HG03460 (cell line): ENCODE results near the gene CHST8.

ENCODE experiments used
- ATAC-seq: cut with Tn5 transposase; IDR thresholded peaks from one replicate; pipeline ENCODE4 v1.9.1; 2021; ENCODE audit not compliant: unreplicated experiment

The CHST8 gene

DNA sequence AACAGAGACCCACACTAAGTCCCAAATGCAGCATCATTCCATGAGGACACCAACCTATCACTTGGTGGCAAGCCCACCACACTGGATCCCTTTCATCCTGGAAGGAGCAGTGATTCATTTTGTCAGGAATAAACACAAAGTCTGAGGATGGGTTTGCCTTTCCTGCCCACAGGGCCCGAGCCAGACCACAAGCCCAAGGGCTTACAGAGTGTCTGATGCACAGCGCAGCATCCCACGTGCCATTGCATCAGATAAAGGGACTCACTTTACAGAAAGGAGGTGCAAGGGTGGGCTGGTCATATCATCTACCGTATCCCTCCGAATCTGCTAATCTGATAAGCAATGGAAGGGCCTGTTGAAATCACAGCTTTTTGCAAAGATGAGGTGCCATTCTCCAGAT is 162.7 kb downstream of the CHST8 start:
- ATAC-seq, result no peak

- ATAC-seq, result no peak
Measured at GRCh38 chr19:33785795-33786194, 164.0 kb downstream of the CHST8 start.

DNA sequence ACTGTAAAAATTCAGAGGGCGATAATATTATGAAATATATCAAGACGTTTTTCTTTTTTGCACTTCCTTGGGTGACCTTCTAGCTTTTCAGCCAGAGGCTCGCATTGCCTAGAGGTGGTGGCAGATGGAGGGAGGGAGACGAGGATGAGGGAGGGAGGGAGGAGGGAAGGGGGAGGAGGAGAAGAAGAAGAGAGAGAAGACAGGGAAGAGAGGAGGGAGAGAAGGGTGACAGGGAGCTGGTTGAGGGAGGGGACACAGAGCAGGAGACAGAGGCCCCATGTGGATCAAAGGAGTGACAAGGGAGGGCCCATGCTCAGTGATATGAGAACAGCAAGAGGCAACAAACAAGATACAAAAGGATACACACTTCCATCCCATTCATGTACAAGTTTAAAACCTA is 166.9 kb downstream of the CHST8 start:
- no peak for ATAC-seq

GRCh38 chr19:33789344-33789743 is 167.6 kb downstream of the CHST8 start:
- ATAC-seq, result no peak

DNA sequence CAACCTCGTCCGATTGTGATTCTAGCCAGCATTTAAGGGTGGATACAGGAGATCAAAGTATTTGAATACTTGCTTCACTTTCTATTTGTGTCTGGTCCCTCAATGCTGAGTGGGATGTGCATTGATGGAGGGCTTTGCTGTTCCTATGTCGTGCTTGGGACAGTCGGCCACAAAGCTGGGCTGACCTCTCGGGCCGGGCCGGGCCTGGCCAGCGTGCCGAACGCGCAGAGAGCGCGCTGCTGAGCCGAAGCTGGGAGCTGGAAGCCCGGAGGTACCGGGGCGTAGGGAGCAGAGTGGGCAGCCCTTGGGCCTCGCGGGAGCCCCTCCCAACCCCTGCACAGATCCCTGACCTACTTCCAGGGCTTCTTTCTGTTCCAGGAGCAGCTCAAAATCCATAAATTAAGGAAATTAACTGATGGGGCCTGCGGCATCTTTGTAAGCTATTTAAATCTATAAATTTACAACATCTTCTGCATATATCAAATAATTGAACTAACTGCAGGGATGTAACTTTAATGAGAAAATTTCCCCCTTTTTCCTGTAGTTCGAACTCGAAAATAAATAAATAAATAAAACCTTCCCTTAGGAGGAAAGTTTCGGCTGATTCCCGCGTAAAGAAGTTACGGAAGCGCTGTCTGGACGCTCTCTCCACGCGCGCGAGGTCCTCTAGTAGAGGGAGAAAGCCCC is 173.1 kb downstream of the CHST8 start:
- no peak for ATAC-seq

GRCh38 chr19:33795370-33796163 is 173.8 kb downstream of the CHST8 start:
- no peak for ATAC-seq

GRCh38 chr19:33796164-33796875 is 174.6 kb downstream of the CHST8 start, which contains the start of gene KCTD15:
TSS of gene KCTD15 (plus strand) at chr19:33796870. CDS start at chr19:33800455, 3,585 bp downstream.
- ATAC-seq, result no peak

- no peak for ATAC-seq
Measured at GRCh38 chr19:33797802-33798671, 176.3 kb downstream of the CHST8 start.

DNA sequence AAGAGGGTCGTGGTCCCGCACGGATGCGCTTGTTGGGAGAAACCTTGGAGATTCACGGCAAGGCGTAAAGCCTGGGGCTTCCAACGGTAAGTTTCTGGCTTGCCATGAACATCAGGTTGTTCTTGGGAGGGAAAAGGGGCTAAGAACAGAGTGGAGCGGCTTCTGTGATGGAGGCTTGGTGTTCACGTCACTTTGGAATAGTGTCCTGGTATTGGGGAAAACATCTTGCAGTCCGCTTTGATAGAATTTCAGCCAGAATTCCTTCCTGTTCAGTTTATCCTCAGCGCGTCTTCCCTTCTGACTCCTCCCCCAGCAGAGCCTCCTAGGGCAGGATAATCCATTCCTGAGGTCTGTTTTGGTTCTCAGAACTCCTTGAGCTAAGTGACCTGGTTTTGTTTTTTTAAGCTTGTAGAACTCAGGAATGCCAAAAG is 176.9 kb downstream of the CHST8 start:
- ATAC-seq, result no peak

GRCh38 chr19:33799476-33799875 is 177.7 kb downstream of the CHST8 start:
- no peak for ATAC-seq

GRCh38 chr19:33800012-33800680 is 178.4 kb downstream of the CHST8 start:
- ATAC-seq, result no peak

DNA sequence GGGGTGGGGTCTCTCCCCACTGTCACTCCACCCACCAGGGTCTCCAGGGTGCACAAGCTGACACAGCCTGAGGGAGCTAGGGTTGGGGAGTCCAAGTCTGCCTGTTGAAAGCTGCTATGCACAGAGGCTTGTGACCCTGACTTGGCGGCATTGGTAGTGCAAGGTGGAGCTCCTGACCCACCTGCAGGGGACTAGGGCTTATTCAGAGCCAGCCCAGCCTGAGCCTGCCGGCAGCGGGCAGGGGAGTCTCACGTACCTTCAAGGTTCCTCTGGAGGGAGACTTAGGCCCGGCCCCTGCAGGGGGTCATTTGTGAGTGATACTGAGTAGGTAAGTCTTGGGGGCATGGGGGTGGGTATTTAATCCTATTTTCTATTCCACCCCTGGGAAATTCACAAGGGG is 179.7 kb downstream of the CHST8 start:
- ATAC-seq, result no peak

DNA sequence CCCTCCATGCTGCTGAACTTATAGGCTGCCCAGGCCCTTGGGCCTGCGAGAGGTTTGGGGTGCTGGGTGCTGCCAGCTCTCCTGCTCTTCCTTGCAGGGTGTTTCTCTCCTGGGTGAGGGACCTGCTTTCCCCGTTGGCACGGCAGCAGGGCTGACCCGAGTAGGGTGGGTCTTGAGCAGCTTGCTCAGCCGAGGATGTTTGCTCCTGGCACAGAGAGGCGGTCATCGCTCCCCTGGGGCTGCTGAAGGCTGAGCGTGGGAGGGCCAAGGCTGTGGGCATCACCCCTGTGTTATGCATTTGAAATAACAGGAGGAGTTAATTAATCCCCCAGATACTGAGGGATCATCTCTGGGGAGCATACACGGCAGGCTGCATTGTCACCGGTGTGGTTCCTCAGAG is 180.2 kb downstream of the CHST8 start:
- ATAC-seq, result no peak

DNA sequence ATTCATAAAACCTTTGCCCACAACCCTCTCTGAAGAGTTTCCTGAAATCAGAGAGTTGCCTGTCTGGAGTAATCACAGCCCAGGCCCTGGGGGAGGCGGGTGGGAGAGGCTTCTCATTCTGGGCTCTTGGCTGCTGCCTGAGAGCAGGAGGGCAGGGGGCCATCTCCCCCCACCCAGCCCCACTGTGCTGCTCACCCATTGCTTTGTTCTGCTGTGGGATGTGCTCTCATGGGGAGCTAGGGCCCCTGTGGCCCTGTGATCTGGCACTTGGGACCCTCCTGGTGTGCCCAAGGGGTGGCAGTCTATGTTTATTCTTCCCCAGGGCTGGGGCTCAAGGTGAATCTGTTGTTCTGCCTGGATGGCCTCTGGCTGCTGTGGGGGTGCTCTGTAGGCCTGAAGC is 181.0 kb downstream of the CHST8 start:
- no peak for ATAC-seq

DNA sequence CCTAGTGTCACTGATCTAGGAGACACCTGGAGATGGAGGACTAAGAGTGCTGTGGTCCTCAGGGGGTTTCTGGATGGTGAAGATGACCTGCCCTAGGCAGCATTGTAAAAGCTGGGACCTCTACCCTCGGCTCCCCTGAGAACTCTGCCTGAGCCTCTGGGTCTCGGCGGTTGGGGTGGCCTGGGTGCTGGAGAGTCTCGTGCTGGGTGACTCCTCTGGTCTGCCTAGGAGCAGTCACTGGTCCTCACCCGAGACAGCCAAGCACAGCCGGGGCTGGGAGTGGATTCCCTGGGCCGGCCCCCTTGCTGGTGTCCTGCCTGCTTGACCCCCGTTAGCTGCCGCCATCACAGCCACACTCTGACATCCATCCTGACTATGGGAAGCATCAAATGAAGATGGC is 181.6 kb downstream of the CHST8 start:
- no peak for ATAC-seq

- ATAC-seq, result no peak
Measured at GRCh38 chr19:33804021-33804799, 182.5 kb downstream of the CHST8 start.

DNA sequence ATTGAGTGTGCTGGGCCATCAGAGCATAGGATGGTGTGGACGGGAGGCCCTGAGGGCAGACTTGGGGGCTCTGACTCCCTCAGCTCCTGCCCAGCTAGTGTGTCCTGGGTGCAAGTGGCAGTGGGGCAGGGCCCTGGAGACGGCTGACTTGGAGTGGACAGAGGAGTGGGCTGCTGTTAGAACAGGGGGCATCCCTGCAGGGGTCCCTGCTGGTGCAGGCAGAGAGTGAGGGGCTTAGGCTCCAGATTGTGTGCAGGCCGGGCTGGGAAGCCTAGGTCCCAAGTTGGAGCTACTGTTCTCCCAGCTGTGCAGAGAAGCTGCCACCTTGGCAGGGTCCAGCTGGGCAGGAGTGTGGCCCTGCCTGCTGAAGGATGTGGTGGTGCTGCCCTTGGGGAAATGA is 183.6 kb downstream of the CHST8 start:
- no peak for ATAC-seq

DNA sequence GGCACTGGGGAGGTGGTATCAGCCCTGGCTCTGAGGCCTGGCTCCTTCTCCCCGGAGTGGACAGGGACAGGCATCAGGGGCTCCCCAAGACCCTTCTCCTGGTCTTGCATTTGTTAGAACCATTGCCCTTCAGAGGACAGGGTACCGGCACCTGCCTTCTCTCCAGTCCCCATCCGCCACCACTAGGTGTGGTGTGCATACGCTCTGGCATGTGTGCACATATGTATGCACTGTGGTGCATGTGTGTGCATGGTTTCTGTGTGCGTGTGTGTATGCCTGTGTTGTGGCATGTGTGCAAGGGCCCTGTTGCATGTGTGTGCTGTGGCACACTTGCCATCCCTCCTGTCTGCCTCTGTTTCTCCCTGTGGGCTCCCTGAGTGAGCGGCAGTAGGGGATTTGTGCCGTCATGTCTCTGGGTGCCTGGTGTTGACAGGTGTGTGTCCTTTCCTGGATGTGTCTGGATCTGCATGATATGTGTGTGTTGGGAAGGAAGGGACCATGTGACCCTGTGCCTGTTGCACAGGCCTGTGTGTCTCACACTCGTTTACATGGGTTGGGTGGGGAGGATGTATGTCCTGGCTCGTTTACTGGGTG is 184.2 kb downstream of the CHST8 start:
- no peak for ATAC-seq

GRCh38 chr19:33806434-33806881 is 184.7 kb downstream of the CHST8 start:
- no peak for ATAC-seq
